GM23248 (cell line): Measurements from ENCODE around the gene SMCP. TPM values are rescaled to one million over a fixed set of nuclear protein-coding genes. Genes with fewer than 3 reads are reported as not detected.

Experiments used
- DNase-seq: peaks from one replicate; pipeline ENCODE4 v3.0.0-alpha.2; 2015
- H2AFZ ChIP-seq: fragments of 200-600 bp; sonication (generic); 2 replicates; pipeline ENCODE4 v1.6.1; 2016; ENCODE audit warnings: antibody characterized with exemption
- H3F3A ChIP-seq: fragments of 200-600 bp; sonication (generic); 2 replicates; pipeline ENCODE4 v1.6.1; 2016; ENCODE audit warnings: mild to moderate bottlenecking, antibody characterized with exemption, mixed run types; ENCODE audit not compliant: insufficient read depth
- H3K27ac ChIP-seq: fragments of 200-600 bp; sonication (generic); 2 replicates; pipeline ENCODE4 v1.5.1; 2016; ENCODE audit warnings: mild to moderate bottlenecking
- H3K27me3 ChIP-seq: fragments of 200-600 bp; sonication (generic); replicated peaks from 2 replicates; pipeline ENCODE4 v1.6.1; 2016; ENCODE audit warnings: mild to moderate bottlenecking; ENCODE audit not compliant: insufficient read depth
- H3K36me3 ChIP-seq: fragments of 200-600 bp; sonication (generic); 2 replicates; pipeline ENCODE4 v1.6.1; 2016; ENCODE audit warnings: low read depth, mild to moderate bottlenecking
- H3K4me1 ChIP-seq: fragments of 200-600 bp; sonication (generic); 2 replicates; pipeline ENCODE4 v1.6.1; 2016; ENCODE audit warnings: mild to moderate bottlenecking; ENCODE audit not compliant: insufficient read depth
- H3K4me2 ChIP-seq: fragments of 200-600 bp; sonication (generic); one replicate; pipeline ENCODE4 v1.6.1; 2016; ENCODE audit warnings: mild to moderate bottlenecking; ENCODE audit not compliant: unreplicated experiment
- H3K4me3 ChIP-seq: fragments of 200-600 bp; sonication (generic); 2 replicates; pipeline ENCODE4 v1.5.1; 2016; ENCODE audit warnings: mild to moderate bottlenecking
- H3K79me2 ChIP-seq: fragments of 200-600 bp; sonication (generic); 2 replicates; pipeline ENCODE4 v1.6.1; 2016; ENCODE audit warnings: mild to moderate bottlenecking; ENCODE audit not compliant: insufficient read depth
- H3K9ac ChIP-seq: fragments of 200-600 bp; sonication (generic); 2 replicates; pipeline ENCODE4 v1.6.1; 2016; ENCODE audit warnings: mild to moderate bottlenecking
- H3K9me2 ChIP-seq: fragments of 200-600 bp; sonication (generic); 2 replicates; pipeline ENCODE4 v1.6.1; 2016; ENCODE audit warnings: mixed run types, mild to moderate bottlenecking, moderate library complexity; ENCODE audit not compliant: insufficient read depth
- H3K9me3 ChIP-seq: fragments of 200-600 bp; sonication (generic); one replicate; pipeline ENCODE4 v1.6.1; 2017; ENCODE audit warnings: low read depth
- H4K20me1 ChIP-seq: fragments of 200-600 bp; sonication (generic); 2 replicates; pipeline ENCODE4 v1.6.0; 2016; ENCODE audit not compliant: insufficient read depth
- EZH2 ChIP-seq: fragments of 200-600 bp; sonication (generic); IDR thresholded peaks from 2 replicates; pipeline ENCODE4 v1.6.1; 2018; ENCODE audit warnings: antibody characterized with exemption, mild to moderate bottlenecking; ENCODE audit not compliant: insufficient read depth, poor library complexity, severe bottlenecking
- EZH2phosphoT487 ChIP-seq: fragments of 200-600 bp; sonication (generic); IDR thresholded peaks from 2 replicates; pipeline ENCODE4 v1.6.1; 2018; ENCODE audit warnings: antibody characterized with exemption, moderate library complexity, mild to moderate bottlenecking, low read depth; ENCODE audit not compliant: insufficient read depth
- WGBS, 2 experiments: methylation state at CpG; one replicate each; pipeline ENCODE4 v1.1.6; 2015 to 2017; ENCODE audit warnings: low lambda C conversion rate in 2 of 2, low coverage in 1 of 2; ENCODE audit errors: missing lambda C conversion rate in 2 of 2; 5-methylcytosine and 5-hydroxymethylcytosine counted together
- in situ Hi-C: fragments of 300-500 bp; cut with MboI; formaldehyde crosslinking; loops from 2 replicates; pipeline ENCODE4 v1.15.0; 2020
- polyA plus RNA-seq: library from polyadenylated mRNA; unstranded; fragments of >200 nt; fragmentation: Nextera tagmentation; extraction: Ambion mirVana; gene quantifications from 2 replicates; pipeline ENCODE4 v1.2.1, GENCODE V29; 2016
- total RNA-seq: library from RNA; depleted of rRNA; stranded (reverse); fragments of >200 nt; shearing (Covaris generic); gene quantifications from 2 replicates; pipeline ENCODE4 v1.2.3, GENCODE V29; 2014; rRNA removed

Gene SMCP
- total and polyA plus RNA-seq, 2 experiments from 2014 or later: not detected

GRCh38 chr1:152926091-152926490, 48.0 kb downstream of the SMCP start:
- no peaks in the 10 kb centered on the region for H3K27me3 ChIP-seq
- H3K9me3 ChIP-seq: no peaks in the 10 kb centered on the region
- peak; percentile 87 for DNase-seq
- 30 to 35% methylated on average over 3 of the region's 3 CpGs for WGBS, 2 experiments
- TF ChIP-seq EZH2 (no peak), EZH2phosphoT487 (no peak)
- no peak overlapping the region for H3K4me2 ChIP-seq
- H3K9ac ChIP-seq: no peak overlapping the region
- no peaks in the 10 kb centered on the region for H3K79me2 ChIP-seq
- H3K27ac ChIP-seq: no peak overlapping the region
- in situ Hi-C loops: loop anchor here (5.0 kb wide), 1 partner anchor 54 kb away; no protein-coding TSS in a partner anchor
- peak overlapping the region; percentile 48; the same call in 1 of the 2 replicates for H2AFZ ChIP-seq
- no peaks in the 10 kb centered on the region for H4K20me1 ChIP-seq
- no peaks in the 10 kb centered on the region for H3K9me2 ChIP-seq
- H3K4me1 ChIP-seq: no peaks in the 10 kb centered on the region
- H3K36me3 ChIP-seq: no peaks in the 10 kb centered on the region
- H3K4me3 ChIP-seq: no peak overlapping the region
- no peaks in the 10 kb centered on the region for H3F3A ChIP-seq

GRCh38 chr1:152928671-152929070, 50.5 kb downstream of the SMCP start:
- Histone ChIP-seq H2AFZ (no peak overlapping the region), H3K27ac (no peak overlapping the region), H3F3A (no peaks in the 10 kb centered on the region), H3K4me1 (no peaks in the 10 kb centered on the region), H3K36me3 (no peaks in the 10 kb centered on the region), H3K27me3 (peaks cover 6% of the 10 kb centered on the region; the same call in 1 of the 2 replicates), H3K4me2 (no peak overlapping the region), H4K20me1 (no peaks in the 10 kb centered on the region), H3K9ac (no peak overlapping the region), H3K9me2 (no peaks in the 10 kb centered on the region), H3K9me3 (no peaks in the 10 kb centered on the region), H3K4me3 (no peak overlapping the region), H3K79me2 (no peaks in the 10 kb centered on the region)
- peak; percentile 14 for DNase-seq
- 63 to 68% methylated on average over 3 of the region's 3 CpGs for WGBS, 2 experiments
- in situ Hi-C loops: loop anchor here (5.0 kb wide), 1 partner anchor 56 kb away; no protein-coding TSS in a partner anchor
- TF ChIP-seq EZH2 (no peak), EZH2phosphoT487 (no peak)

GRCh38 chr1:152932170-152932811, 54.2 kb downstream of the SMCP start:
- H3K27me3 ChIP-seq: peaks cover 10% of the 10 kb centered on the region
- H3K4me2 ChIP-seq: no peak overlapping the region
- no peak overlapping the region for H3K9ac ChIP-seq
- no peak overlapping the region for H3K4me3 ChIP-seq
- H3K36me3 ChIP-seq: no peaks in the 10 kb centered on the region
- H3K4me1 ChIP-seq: no peaks in the 10 kb centered on the region
- DNase-seq: no peak
- H4K20me1 ChIP-seq: no peaks in the 10 kb centered on the region
- H3K27ac ChIP-seq: no peak overlapping the region
- in situ Hi-C loops: no loop called here
- no peaks in the 10 kb centered on the region for H3K9me2 ChIP-seq
- WGBS, 2 experiments: 37 to 39% methylated on average over 4 of the region's 4 CpGs
- no peaks in the 10 kb centered on the region for H3K9me3 ChIP-seq
- H3F3A ChIP-seq: no peaks in the 10 kb centered on the region
- TF ChIP-seq EZH2phosphoT487 (no peak), EZH2 (no peak)
- no peaks in the 10 kb centered on the region for H3K79me2 ChIP-seq
- H2AFZ ChIP-seq: no peak overlapping the region

GRCh38 chr1:152933196-152933595, 55.1 kb downstream of the SMCP start:
- Histone ChIP-seq H3F3A (no peaks in the 10 kb centered on the region), H3K4me3 (no peak overlapping the region), H3K4me1 (no peaks in the 10 kb centered on the region), H3K27ac (no peak overlapping the region), H3K36me3 (no peaks in the 10 kb centered on the region), H3K9ac (no peak overlapping the region), H3K9me2 (no peaks in the 10 kb centered on the region), H3K9me3 (no peaks in the 10 kb centered on the region), H2AFZ (no peak overlapping the region), H4K20me1 (no peaks in the 10 kb centered on the region), H3K4me2 (no peak overlapping the region), H3K27me3 (peaks cover 10% of the 10 kb centered on the region), H3K79me2 (no peaks in the 10 kb centered on the region)
- DNase-seq: no peak
- TF ChIP-seq EZH2phosphoT487 (no peak), EZH2 (no peak)
- 3% methylated on average over 2 of the region's 2 CpGs for WGBS, 2 experiments
- in situ Hi-C loops: no loop called here

Other genes starting within 250 kb of the SMCP start
- gene LCE2D, start 214.9 kb upstream of the SMCP start, total RNA-seq: not detected in 2 replicates
- gene LCE2D, start 214.9 kb upstream of the SMCP start, polyA plus RNA-seq: not detected in 2 replicates
- 3.2 TPM in 1 of 2 replicates, not detected in the other for gene LCE2C, start 203.0 kb upstream of the SMCP start, total RNA-seq
- gene LCE2C, start 203.0 kb upstream of the SMCP start, polyA plus RNA-seq: 1.8 and 2.0 TPM in 2 replicates
- gene LCE2B, start 192.2 kb upstream of the SMCP start, total RNA-seq: not detected in 2 replicates
- gene LCE2B, start 192.2 kb upstream of the SMCP start, polyA plus RNA-seq: not detected in 2 replicates
- 9.9 and 12.1 TPM in 2 replicates for gene LCE2A, start 180.0 kb upstream of the SMCP start, total RNA-seq
- gene LCE2A, start 180.0 kb upstream of the SMCP start, polyA plus RNA-seq: 11.1 and 12.4 TPM in 2 replicates
- not detected in 2 replicates for gene LCE4A, start 170.2 kb upstream of the SMCP start, total RNA-seq
- 0.39 and 0.51 TPM in 2 replicates for gene LCE4A, start 170.2 kb upstream of the SMCP start, polyA plus RNA-seq
- under 0.01 and 0.22 TPM in 2 replicates for gene KPRP, start 120.3 kb upstream of the SMCP start, total RNA-seq
- 9.9 and 10.4 TPM in 2 replicates for gene KPRP, start 120.3 kb upstream of the SMCP start, polyA plus RNA-seq
- gene LCE1F, start 103.2 kb upstream of the SMCP start, total RNA-seq: not detected in 2 replicates
- gene LCE1F, start 103.2 kb upstream of the SMCP start, polyA plus RNA-seq: 1.1 and 1.8 TPM in 2 replicates
- gene LCE1E, start 92.1 kb upstream of the SMCP start, total RNA-seq: not detected in 2 replicates
- not detected in 2 replicates for gene LCE1E, start 92.1 kb upstream of the SMCP start, polyA plus RNA-seq
- not detected in 2 replicates for gene LCE1D, start 81.6 kb upstream of the SMCP start, total RNA-seq
- gene LCE1D, start 81.6 kb upstream of the SMCP start, polyA plus RNA-seq: not detected in 2 replicates
- gene LCE1C, start 71.7 kb upstream of the SMCP start, total RNA-seq: not detected in 2 replicates
- not detected in 2 replicates for gene LCE1C, start 71.7 kb upstream of the SMCP start, polyA plus RNA-seq
- not detected in 2 replicates for gene LCE1B, start 66.4 kb upstream of the SMCP start, total RNA-seq
- not detected in 2 replicates for gene LCE1B, start 66.4 kb upstream of the SMCP start, polyA plus RNA-seq
- gene LCE1A, start 50.8 kb upstream of the SMCP start, total RNA-seq: not detected in 2 replicates
- not detected in 2 replicates for gene LCE1A, start 50.8 kb upstream of the SMCP start, polyA plus RNA-seq
- gene LCE6A, start 35.5 kb upstream of the SMCP start, total RNA-seq: not detected in 2 replicates
- gene LCE6A, start 35.5 kb upstream of the SMCP start, polyA plus RNA-seq: not detected in 2 replicates
- not detected in 2 replicates for gene LCE7A, start 18.3 kb upstream of the SMCP start, total RNA-seq
- gene LCE7A, start 18.3 kb upstream of the SMCP start, polyA plus RNA-seq: not detected in 2 replicates
- 0.76 and 1.1 TPM in 2 replicates for gene IVL, start 30.2 kb downstream of the SMCP start, total RNA-seq
- gene IVL, start 30.2 kb downstream of the SMCP start, polyA plus RNA-seq: 0.68 and 1.2 TPM in 2 replicates
- gene SPRR5, start 68.9 kb downstream of the SMCP start, total RNA-seq: not detected in 2 replicates
- gene SPRR5, start 68.9 kb downstream of the SMCP start, polyA plus RNA-seq: not detected in 2 replicates
- not detected in 2 replicates for gene SPRR4, start 92.3 kb downstream of the SMCP start, total RNA-seq
- gene SPRR4, start 92.3 kb downstream of the SMCP start, polyA plus RNA-seq: not detected in 2 replicates
- not detected in 2 replicates for gene SPRR1A, start 105.8 kb downstream of the SMCP start, total RNA-seq
- gene SPRR1A, start 105.8 kb downstream of the SMCP start, polyA plus RNA-seq: not detected in 2 replicates
- gene SPRR3, start 123.4 kb downstream of the SMCP start, total RNA-seq: not detected in 2 replicates
- gene SPRR3, start 123.4 kb downstream of the SMCP start, polyA plus RNA-seq: not detected in 2 replicates
- gene SPRR1B, start 152.9 kb downstream of the SMCP start, total RNA-seq: not detected in 2 replicates
- not detected in 2 replicates for gene SPRR1B, start 152.9 kb downstream of the SMCP start, polyA plus RNA-seq
- gene SPRR2D, start 162.8 kb downstream of the SMCP start, total RNA-seq: not detected in 2 replicates
- gene SPRR2D, start 162.8 kb downstream of the SMCP start, polyA plus RNA-seq: not detected in 2 replicates
- not detected in 2 replicates for gene SPRR2A, start 179.2 kb downstream of the SMCP start, total RNA-seq
- gene SPRR2A, start 179.2 kb downstream of the SMCP start, polyA plus RNA-seq: not detected in 2 replicates
- not detected in 2 replicates for gene SPRR2B, start 193.3 kb downstream of the SMCP start, total RNA-seq
- gene SPRR2B, start 193.3 kb downstream of the SMCP start, polyA plus RNA-seq: not detected in 2 replicates
- not detected in 2 replicates for gene SPRR2E, start 216.2 kb downstream of the SMCP start, total RNA-seq
- not detected in 2 replicates for gene SPRR2E, start 216.2 kb downstream of the SMCP start, polyA plus RNA-seq
- not detected in 2 replicates for gene SPRR2F, start 235.2 kb downstream of the SMCP start, total RNA-seq
- not detected in 2 replicates for gene SPRR2F, start 235.2 kb downstream of the SMCP start, polyA plus RNA-seq